Measurements from ENCODE around the gene YDJC. TPM values are rescaled to one million over a fixed set of nuclear protein-coding genes. Genes with fewer than 3 reads are reported as not detected.

The YDJC gene
- total and polyA plus RNA-seq, 2 of the 13 experiments (the other 11 are each of a cell fraction or from before 2014, with no cell fraction given): 15.3 to 32.0 TPM

- Histone ChIP-seq H3K36me3 (replicated peaks in 1 of 2; ENCODE audit: control insufficient read depth in 1 of 2, insufficient read depth in 2 of 2, low read length in 2 of 2) (peaks cover 20 to 73% of the 10 kb centered on the region in 2 experiments; a peak in 4 of 5 replicates), H4K20me1 (ENCODE audit: insufficient read depth, low read length) (peaks cover 55% of the 10 kb centered on the region), H3K79me2 (ENCODE audit: insufficient read depth, low read length) (peaks cover 89% of the 10 kb centered on the region), H2AFZ (ENCODE audit: low read length) (no peak overlapping the region), H3K4me2 (ENCODE audit: low read depth, low read length) (no peak overlapping the region), H3K9ac (ENCODE audit: insufficient read depth, low read depth, low read length) (no peak overlapping the region), H3K4me1 (ENCODE audit: insufficient read depth, low read length) (no peaks in the 10 kb centered on the region), H3K9me3 (ENCODE audit: low read length) (no peaks in the 10 kb centered on the region), H3K27me3 (ENCODE audit: control insufficient read depth in 1 of 2, insufficient read depth in 2 of 2, low read length in 2 of 2) (no peaks in the 10 kb centered on the region), H3K27ac (ENCODE audit: extremely low read length, insufficient read depth, low read length) (no peak overlapping the region), H3K4me3 (replicated peaks in 1 of 3; ENCODE audit: insufficient read depth in 1 of 3, low read depth in 2 of 3, low read length in 3 of 3) (no peak overlapping the region)
- 87% methylated on average over 11 of the region's 11 CpGs for WGBS (ENCODE audit: low lambda C conversion rate)
- no TSS peak for BruUV-seq (replicated peaks)
- intact Hi-C loops (cut with micrococcal nuclease; ENCODE audit: unreplicated experiment) (loop anchor here (5.0 kb wide), 1 partner anchor 49 kb away; the partner anchor contains the start of gene SDF2L1), in situ Hi-C loops (cut with HindIII; ENCODE audit: extremely low pct_ligation_motif_present, low pct_unique_long_range_greater_than_20kb) (no loop called here)
- peak; percentile 35 for DNase-seq (ENCODE audit: low spot score)
- ChIA-PET CTCF (ENCODE audit: low intra/inter-chr PET ratio, low total read pairs) (interaction anchor here (0.6 to 1.6 kb wide), 2 partner anchors 48 to 53 kb away, joined by 3 to 7 read pairs; partner anchors contain the start of gene SDF2L1), POLR2A (no interaction called here)
- FAIRE-seq: peak; percentile 30
- ATAC-seq: peak; percentile 91
- TF ChIP-seq ZNF614 (CRISPR knock-in tag; IDR thresholded peaks at IDR 0.05; ENCODE audit: borderline replicate concordance): no peak
- TF ChIP-seq ZNF737 (CRISPR knock-in tag; IDR thresholded peaks at IDR 0.05; ENCODE audit: borderline replicate concordance): no peak
- TF ChIP-seq SIX4 (CRISPR knock-in tag; IDR thresholded peaks at IDR 0.05): no peak
- no peak for TF ChIP-seq ZBTB42 (CRISPR knock-in tag; IDR thresholded peaks at IDR 0.05)
- no peak for TF ChIP-seq TEAD2 (CRISPR knock-in tag; IDR thresholded peaks at IDR 0.05)
- TF ChIP-seq RAD21 (CRISPR knock-in tag; IDR thresholded peaks at IDR 0.05): 0 out of 2 replicates have a peak, but pooled peaks have one; percentile 18
- TF ChIP-seq SIN3B (IDR thresholded peaks at IDR 0.05; ENCODE audit: low read length): no peak
- no peak for TF ChIP-seq ZNF75D (CRISPR knock-in tag; IDR thresholded peaks at IDR 0.05; ENCODE audit: borderline replicate concordance)
- peak; percentile 44 for TF ChIP-seq STAG1 (CRISPR knock-in tag; IDR thresholded peaks at IDR 0.05)
- TF ChIP-seq CHD2 (IDR thresholded peaks at IDR 0.05; ENCODE audit: low read depth, low read length): no peak
- TF ChIP-seq CTCF (CRISPR knock-in tag; IDR thresholded peaks at IDR 0.05): peak; percentile 63
- no peak for TF ChIP-seq KAT2B (IDR thresholded peaks at IDR 0.05; ENCODE audit: borderline replicate concordance, low read depth, low read length)
- TF ChIP-seq CERS6 (CRISPR knock-in tag; IDR thresholded peaks at IDR 0.05): no peak
- TF ChIP-seq KLF15 (CRISPR knock-in tag; IDR thresholded peaks at IDR 0.05; ENCODE audit: borderline replicate concordance): no peak
- no peak for TF ChIP-seq RFXANK (CRISPR knock-in tag; IDR thresholded peaks at IDR 0.05)
- no peak for TF ChIP-seq HOMEZ (CRISPR knock-in tag; IDR thresholded peaks at IDR 0.05; ENCODE audit: low read depth)
- no peak for TF ChIP-seq ZNF136 (CRISPR knock-in tag; IDR thresholded peaks at IDR 0.05; ENCODE audit: low read depth)
- TF ChIP-seq SP2 (CRISPR knock-in tag; IDR thresholded peaks at IDR 0.05): no peak
- TF ChIP-seq SMC3 (IDR thresholded peaks at IDR 0.05; ENCODE audit: low read length): peak; percentile 57; the same call in 1 of the 2 replicates
Measured at GRCh38 chr22:21593406-21594232, 36.2 kb downstream of the YDJC start.
